Measurements from ENCODE around the gene RAPGEF4.

- TF ChIP-seq, protein P1, sequence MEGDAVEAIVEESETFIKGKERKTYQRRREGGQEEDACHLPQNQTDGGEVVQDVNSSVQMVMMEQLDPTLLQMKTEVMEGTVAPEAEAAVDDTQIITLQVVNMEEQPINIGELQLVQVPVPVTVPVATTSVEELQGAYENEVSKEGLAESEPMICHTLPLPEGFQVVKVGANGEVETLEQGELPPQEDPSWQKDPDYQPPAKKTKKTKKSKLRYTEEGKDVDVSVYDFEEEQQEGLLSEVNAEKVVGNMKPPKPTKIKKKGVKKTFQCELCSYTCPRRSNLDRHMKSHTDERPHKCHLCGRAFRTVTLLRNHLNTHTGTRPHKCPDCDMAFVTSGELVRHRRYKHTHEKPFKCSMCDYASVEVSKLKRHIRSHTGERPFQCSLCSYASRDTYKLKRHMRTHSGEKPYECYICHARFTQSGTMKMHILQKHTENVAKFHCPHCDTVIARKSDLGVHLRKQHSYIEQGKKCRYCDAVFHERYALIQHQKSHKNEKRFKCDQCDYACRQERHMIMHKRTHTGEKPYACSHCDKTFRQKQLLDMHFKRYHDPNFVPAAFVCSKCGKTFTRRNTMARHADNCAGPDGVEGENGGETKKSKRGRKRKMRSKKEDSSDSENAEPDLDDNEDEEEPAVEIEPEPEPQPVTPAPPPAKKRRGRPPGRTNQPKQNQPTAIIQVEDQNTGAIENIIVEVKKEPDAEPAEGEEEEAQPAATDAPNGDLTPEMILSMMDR (IDR thresholded peaks at IDR 0.05): no peak
- no peak for TF ChIP-seq POLR2A (IDR thresholded peaks at IDR 0.05)
Observed at GRCh38 chr2:173010233-173010632, 274.6 kb downstream of the RAPGEF4 start.
